CD4-positive, CD25-positive, alpha-beta regulatory T cell (primary cell): ENCODE results near the gene RPL28. TPM values are rescaled to one million over a fixed set of nuclear protein-coding genes. Genes with fewer than 3 reads are reported as not detected.
"Not testable (repeated sequence)": the region's sequence is repeated elsewhere in the genome, so short reads cannot be mapped to it uniquely, and the experiment has no call there.

Source experiments
- ATAC-seq, 2 donors: fragments of 150-1000 bp; cut with Tn5 transposase; one replicate each; pipeline ENCODE4 v1.10.0; 2021; ENCODE audit warnings: low read depth in 2 of 2, moderate number of reproducible peaks in 2 of 2, moderate library complexity in 1 of 2
- DNase-seq, 3 donors: peaks; one replicate each; pipeline versions ENCODE4 v3.0.0 to v3.0.0-alpha.2; 2012 to 2022; ENCODE audit warnings: mixed read lengths in 1 of 3
- H3K27ac ChIP-seq: one replicate; pipeline ENCODE4 v1.7.0; 2013; ENCODE audit warnings: mild to moderate bottlenecking, low read length; ENCODE audit not compliant: insufficient read depth, poor library complexity, severe bottlenecking
- H3K27me3 ChIP-seq: one replicate; pipeline ENCODE4 v1.7.0; 2013; ENCODE audit warnings: low read length; ENCODE audit not compliant: control insufficient read depth, insufficient read depth
- H3K36me3 ChIP-seq: one replicate; pipeline ENCODE4 v1.7.0; 2013; ENCODE audit warnings: mild to moderate bottlenecking, low read length, moderate library complexity; ENCODE audit not compliant: control insufficient read depth, insufficient read depth
- H3K4me1 ChIP-seq: 2 replicates; pipeline ENCODE4 v1.7.0; 2013; ENCODE audit warnings: mild to moderate bottlenecking, low read length; ENCODE audit not compliant: insufficient read depth, control insufficient read depth, poor library complexity, severe bottlenecking
- H3K4me3 ChIP-seq: one replicate; pipeline ENCODE4 v1.7.0; 2013; ENCODE audit warnings: low read depth, mild to moderate bottlenecking, low read length, moderate library complexity
- H3K9me3 ChIP-seq, 2 experiments: 1 replicate in 1 of 2; 2 replicates in 1 of 2; pipeline ENCODE4 v1.7.0; 2013; ENCODE audit warnings: low read length in 2 of 2, mild to moderate bottlenecking in 1 of 2, moderate library complexity in 1 of 2; ENCODE audit not compliant: control insufficient read depth in 2 of 2
- H3K27ac Mint-ChIP-seq, 3 donors: one replicate each; pipeline ENCODE4 v1.8.0; 2020 to 2022; ENCODE audit warnings: mild to moderate bottlenecking in 3 of 3, mixed read lengths in 3 of 3, moderate library complexity in 2 of 3
- H3K27me3 Mint-ChIP-seq: one replicate; pipeline ENCODE4 v1.8.0; 2022; ENCODE audit warnings: mild to moderate bottlenecking, mixed read lengths
- H3K36me3 Mint-ChIP-seq: one replicate; pipeline ENCODE4 v1.8.0; 2020; ENCODE audit warnings: mixed read lengths
- H3K4me1 Mint-ChIP-seq, 4 donors: one replicate each; pipeline ENCODE4 v1.8.0; 2020 to 2022; ENCODE audit warnings: mixed read lengths in 4 of 4, mild to moderate bottlenecking in 1 of 4
- H3K4me3 Mint-ChIP-seq, 4 donors: one replicate each; pipeline ENCODE4 v1.8.0; 2020 to 2022; ENCODE audit warnings: mild to moderate bottlenecking in 4 of 4, mixed read lengths in 4 of 4, moderate library complexity in 3 of 4
- H3K9me3 Mint-ChIP-seq, 7 donors: one replicate each; pipeline ENCODE4 v1.8.0; 2020 to 2022; ENCODE audit warnings: mixed read lengths in 7 of 7, mild to moderate bottlenecking in 3 of 7, moderate library complexity in 2 of 7
- polyA plus RNA-seq, 4 donors: library from polyadenylated mRNA; unstranded; fragments of 300-500 nt; fragmentation: Illumina TruSeq; gene quantifications; one replicate each; pipeline ENCODE4 v1.2.3, GENCODE V29; 2021
- total RNA-seq: library from RNA; stranded (reverse); gene quantifications from one replicate; pipeline ENCODE4 v1.2.3, GENCODE V29; 2022

Gene RPL28
- total and polyA plus RNA-seq, 5 donors from 2014 or later = 527 to 2,934 (median 686) TPM

- no peaks in the 10 kb centered on the region for H3K27me3 Mint-ChIP-seq
These were observed 7.4 kb downstream of the RPL28 start for GRCh38 chr19:55392820-55393761.

GRCh38 chr19:55398200-55398925 lies 12.6 kb downstream of the RPL28 start:
- H3K27ac Mint-ChIP-seq = no peak overlapping the region
- H3K4me1 ChIP-seq = peaks cover 7% of the 10 kb centered on the region
- no peaks in the 10 kb centered on the region for H3K9me3 Mint-ChIP-seq
- H3K27ac ChIP-seq = no peak overlapping the region
- no peaks in the 10 kb centered on the region for H3K9me3 ChIP-seq
- H3K36me3 ChIP-seq = peaks cover 28% of the 10 kb centered on the region
- no peaks in the 10 kb centered on the region for H3K27me3 ChIP-seq
- H3K4me3 Mint-ChIP-seq = peak overlapping the region in 2 of 4 donors; percentile 29 to 51
- H3K4me3 ChIP-seq = peak overlapping the region; percentile 52
- H3K27me3 Mint-ChIP-seq = no peaks in the 10 kb centered on the region
- no peak for ATAC-seq
- H3K36me3 Mint-ChIP-seq = peaks cover 12% of the 10 kb centered on the region
- H3K4me1 Mint-ChIP-seq = peaks cover 7 to 10% (median 9%) of the 10 kb centered on the region in 4 donors
- DNase-seq = peak in 1 of 3 donors; percentile 44

More at GRCh38 chr19:55392820-55393761, 7.4 kb downstream of the RPL28 start:
- no peak for DNase-seq
- Mint-ChIP-seq H3K4me1 (peaks cover 7 to 41% (median 23%) of the 10 kb centered on the region in 4 donors), H3K4me3 (peak overlapping the region in 1 of 4 donors; percentile 54), H3K27ac (peak overlapping the region in 2 of 3 donors; percentile 62 to 80), H3K36me3 (peaks cover 19% of the 10 kb centered on the region), H3K9me3 (no peaks in the 10 kb centered on the region)
- ATAC-seq = no peak
- Histone ChIP-seq H3K4me3 (no peak overlapping the region), H3K4me1 (peaks cover 17% of the 10 kb centered on the region), H3K27ac (no peak overlapping the region), H3K36me3 (peaks cover 29% of the 10 kb centered on the region), H3K9me3 (no peaks in the 10 kb centered on the region), H3K27me3 (no peaks in the 10 kb centered on the region)

- Mint-ChIP-seq H3K36me3 (peaks cover 13% of the 10 kb centered on the region), H3K27me3 (peaks cover under 1% of the 10 kb centered on the region), H3K27ac (no peak overlapping the region), H3K4me1 (peaks cover 7 to 19% (median 11%) of the 10 kb centered on the region in 4 donors), H3K9me3 (no peaks in the 10 kb centered on the region), H3K4me3 (peak overlapping the region in 1 of 4 donors; percentile 41)
- H3K4me1 ChIP-seq = peaks cover 8% of the 10 kb centered on the region
- no peaks in the 10 kb centered on the region for H3K27me3 ChIP-seq
- no peak overlapping the region for H3K4me3 ChIP-seq
- peaks cover 30% of the 10 kb centered on the region for H3K36me3 ChIP-seq
- ATAC-seq = no peak
- no peak overlapping the region for H3K27ac ChIP-seq
- DNase-seq = no peak
- no peaks in the 10 kb centered on the region for H3K9me3 ChIP-seq
These were observed 14.8 kb downstream of the RPL28 start for GRCh38 chr19:55400281-55401087.

- not testable (repeated sequence) for H3K27ac Mint-ChIP-seq, H3K4me3 Mint-ChIP-seq, H3K27me3 ChIP-seq, ATAC-seq, H3K4me3 ChIP-seq, H3K9me3 Mint-ChIP-seq, H3K27me3 Mint-ChIP-seq, H3K9me3 ChIP-seq, DNase-seq, H3K27ac ChIP-seq
- peaks cover 17% of the 10 kb centered on the region for H3K4me1 ChIP-seq
- Mint-ChIP-seq H3K36me3 (peaks cover 22% of the 10 kb centered on the region), H3K4me1 (peaks cover 14 to 28% (median 20%) of the 10 kb centered on the region in 4 donors)
- H3K36me3 ChIP-seq = peaks cover 30% of the 10 kb centered on the region
These were observed 15.7 kb downstream of the RPL28 start for GRCh38 chr19:55401390-55401789.

- Mint-ChIP-seq H3K27ac (no peak overlapping the region), H3K9me3 (no peaks in the 10 kb centered on the region), H3K4me1 (peaks cover 17 to 34% (median 25%) of the 10 kb centered on the region in 4 donors), H3K4me3 (peak overlapping the region in 1 of 4 donors; percentile 38), H3K36me3 (peaks cover 23% of the 10 kb centered on the region), H3K27me3 (peaks cover 5% of the 10 kb centered on the region)
- H3K4me1 ChIP-seq = peaks cover 27% of the 10 kb centered on the region
- no peak overlapping the region for H3K27ac ChIP-seq
- no peak overlapping the region for H3K4me3 ChIP-seq
- H3K36me3 ChIP-seq = peaks cover 30% of the 10 kb centered on the region
- DNase-seq (no peak), ATAC-seq (no peak)
- no peaks in the 10 kb centered on the region for H3K27me3 ChIP-seq
- H3K9me3 ChIP-seq = no peaks in the 10 kb centered on the region
These were observed 16.8 kb downstream of the RPL28 start for GRCh38 chr19:55402509-55402908.

GRCh38 chr19:55405638-55406037 lies 19.9 kb downstream of the RPL28 start:
- H3K9me3 Mint-ChIP-seq = peaks cover 0 to 8% (median 5%) of the 10 kb centered on the region in 7 donors
- peaks cover 23% of the 10 kb centered on the region for H3K36me3 Mint-ChIP-seq
- peak overlapping the region; percentile 84 to 90 (median 88) for H3K4me3 Mint-ChIP-seq
- peaks cover 9% of the 10 kb centered on the region for H3K27me3 Mint-ChIP-seq
- peaks cover 25% of the 10 kb centered on the region for H3K36me3 ChIP-seq
- H3K4me3 ChIP-seq = peak overlapping the region; percentile 35
- peaks cover 9 to 33% (median 27%) of the 10 kb centered on the region in 4 donors for H3K4me1 Mint-ChIP-seq
- no peak overlapping the region for H3K27ac ChIP-seq
- DNase-seq (no peak), ATAC-seq (no peak)
- peaks cover 24% of the 10 kb centered on the region for H3K4me1 ChIP-seq
- peaks cover 2 to 7% of the 10 kb centered on the region in 2 experiments for H3K9me3 ChIP-seq
- H3K27me3 ChIP-seq = no peaks in the 10 kb centered on the region
- peak overlapping the region; percentile 36 to 84 (median 49) for H3K27ac Mint-ChIP-seq
